ENCODE results near the gene ZC3H11A.

ZC3H11A gene

GRCh38 chr1:203842559-203842876 is 47.1 kb downstream of the ZC3H11A start:
- DNase-seq (ENCODE audit: low spot score) = no peak

GRCh38 chr1:203843435-203843834 is 48.0 kb downstream of the ZC3H11A start:
- DNase-seq (ENCODE audit: low spot score) = no peak
